ENCODE results near the gene FUZ.

The FUZ gene

GRCh38 chr19:49851456-49852259 is 38.6 kb upstream of the FUZ start:
- FAIRE-seq (no peak), DNase-seq (ENCODE audit: insufficient read length, low spot score) (no peak)

GRCh38 chr19:49850487-49851342 is 37.6 kb upstream of the FUZ start, which contains the start of gene PTOV1:
Gene PTOV1 (plus strand): TSS chr19:49851159.
- DNase-seq (ENCODE audit: insufficient read length, low spot score) (peak; percentile 93), FAIRE-seq (peak; percentile 55)

DNA sequence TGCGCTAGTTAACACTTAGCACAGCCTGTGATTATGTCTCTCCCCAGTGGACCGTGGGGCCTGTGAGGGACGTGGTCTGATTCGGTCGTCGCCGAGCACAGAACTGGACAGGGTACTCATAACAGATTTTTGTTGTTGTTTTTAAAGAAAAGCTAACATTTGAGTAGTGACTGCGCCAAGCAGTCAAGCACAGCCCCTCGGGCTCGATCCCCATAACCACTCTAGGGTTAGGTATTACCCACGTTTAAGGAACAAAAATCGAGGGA is 37.1 kb upstream of the FUZ start:
- FAIRE-seq: no peak
- no peak for DNase-seq (ENCODE audit: insufficient read length, low spot score)

GRCh38 chr19:49849433-49850220 is 36.5 kb upstream of the FUZ start:
- FAIRE-seq (no peak), DNase-seq (ENCODE audit: insufficient read length, low spot score) (no peak)

- DNase-seq (ENCODE audit: insufficient read length, low spot score): no peak
- FAIRE-seq: no peak
Measured at GRCh38 chr19:49848938-49849337, 35.8 kb upstream of the FUZ start.

GRCh38 chr19:49847731-49848696 is 34.9 kb upstream of the FUZ start:
- FAIRE-seq (no peak), DNase-seq (ENCODE audit: insufficient read length, low spot score) (peak; percentile 53)

GRCh38 chr19:49846408-49846807 is 33.3 kb upstream of the FUZ start:
- no peak for FAIRE-seq

GRCh38 chr19:49845414-49845813 is 32.3 kb upstream of the FUZ start:
- no peak for FAIRE-seq
- DNase-seq (ENCODE audit: insufficient read length, low spot score): no peak

More at GRCh38 chr19:49846408-49846807, 33.3 kb upstream of the FUZ start:
- DNase-seq (ENCODE audit: insufficient read length, low spot score): no peak

DNA sequence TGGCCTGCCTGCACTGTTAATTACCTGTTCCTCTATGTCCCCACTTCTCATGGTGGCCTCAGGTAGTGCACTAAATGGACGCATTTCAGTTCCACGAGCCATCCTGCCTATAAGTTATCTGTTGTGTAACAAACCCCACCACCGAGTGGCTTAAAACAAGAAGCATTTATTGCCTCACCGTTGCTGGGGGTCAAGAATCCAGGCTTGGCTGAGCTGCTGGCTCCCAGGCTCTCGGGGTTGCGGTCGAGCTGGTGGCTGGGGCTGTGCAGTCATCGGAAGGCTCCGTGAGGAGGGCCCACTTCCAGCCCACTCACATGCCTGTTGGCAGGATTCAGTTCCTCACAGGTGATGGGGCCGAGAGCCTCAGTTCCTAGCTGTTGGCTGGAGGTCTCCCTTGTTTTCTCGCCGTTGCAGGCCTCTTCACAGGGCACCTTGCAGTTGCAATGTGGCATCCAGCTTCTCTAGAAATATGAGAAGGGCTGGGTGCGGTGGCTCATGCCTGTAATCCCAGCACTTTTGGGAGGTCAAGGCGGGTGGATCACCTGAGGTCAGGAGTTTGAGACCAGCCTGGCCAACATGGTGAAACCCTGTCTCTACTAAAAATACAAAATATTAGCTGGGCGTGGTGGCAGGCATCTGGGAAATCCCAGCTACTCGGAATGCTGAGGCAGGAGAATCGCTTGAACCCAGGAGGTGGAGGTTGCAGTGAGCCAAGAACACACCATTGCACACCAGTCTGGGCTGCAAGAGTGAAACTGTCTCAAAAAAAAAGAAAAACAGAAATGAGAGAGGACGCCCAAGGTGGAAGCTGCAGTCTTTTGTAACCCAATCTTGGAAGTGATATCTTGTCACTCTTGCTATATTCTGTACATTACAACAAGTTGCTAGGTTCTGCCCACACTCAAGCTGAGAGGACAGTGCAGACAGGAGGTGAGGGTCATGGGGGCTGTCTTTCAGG is 31.3 kb upstream of the FUZ start:
- FAIRE-seq (no peak), DNase-seq (ENCODE audit: insufficient read length, low spot score) (no peak)

DNA sequence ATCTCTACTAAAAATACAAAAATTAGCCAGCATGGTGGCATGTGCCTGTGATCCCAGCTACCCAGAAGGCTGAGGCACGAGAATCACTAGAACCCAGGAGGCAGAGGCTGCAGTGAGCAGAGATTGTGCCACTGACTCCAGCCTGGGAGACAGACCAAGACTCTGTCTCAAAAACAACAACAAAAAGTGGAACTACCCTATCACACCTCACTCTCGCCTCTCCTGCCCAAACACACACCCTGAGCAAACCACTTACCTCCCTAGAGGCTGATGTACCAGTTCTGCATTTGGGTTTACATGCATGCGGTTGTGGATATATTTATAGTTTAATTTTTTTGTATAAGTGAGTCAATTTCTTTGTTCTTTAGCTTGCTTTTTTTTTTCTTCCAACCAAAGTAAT is 30.2 kb upstream of the FUZ start:
- no peak for DNase-seq (ENCODE audit: insufficient read length, low spot score)
- no peak for FAIRE-seq

GRCh38 chr19:49840736-49841249 is 27.7 kb upstream of the FUZ start:
- FAIRE-seq (no peak), DNase-seq (ENCODE audit: insufficient read length, low spot score) (no peak)

DNA sequence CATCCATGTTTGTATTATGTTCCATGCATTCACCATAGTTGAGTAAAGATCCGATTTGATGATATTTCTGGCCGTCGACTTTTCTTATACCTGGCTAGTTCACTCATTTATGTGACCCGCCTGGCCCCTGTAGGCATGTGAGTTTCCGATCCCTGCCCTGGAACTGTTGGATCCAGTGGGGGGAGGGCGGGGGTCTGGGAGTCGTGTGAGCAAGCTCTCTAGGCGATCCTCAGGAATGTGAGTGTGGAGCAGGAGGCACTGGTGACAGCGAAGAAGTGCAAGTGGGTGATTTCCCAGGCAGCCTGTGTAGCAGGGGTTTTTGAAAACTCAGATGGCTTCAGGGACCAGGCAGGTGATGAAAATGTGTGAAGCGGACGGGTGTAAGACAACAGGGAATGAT is 27.2 kb upstream of the FUZ start:
- FAIRE-seq (no peak), DNase-seq (ENCODE audit: insufficient read length, low spot score) (no peak)

GRCh38 chr19:49839713-49840112 is 26.6 kb upstream of the FUZ start:
- no peak for DNase-seq (ENCODE audit: insufficient read length, low spot score)
- no peak for FAIRE-seq

GRCh38 chr19:49838885-49839588 is 25.9 kb upstream of the FUZ start:
- DNase-seq (ENCODE audit: insufficient read length, low spot score) (no peak), FAIRE-seq (no peak)

DNA sequence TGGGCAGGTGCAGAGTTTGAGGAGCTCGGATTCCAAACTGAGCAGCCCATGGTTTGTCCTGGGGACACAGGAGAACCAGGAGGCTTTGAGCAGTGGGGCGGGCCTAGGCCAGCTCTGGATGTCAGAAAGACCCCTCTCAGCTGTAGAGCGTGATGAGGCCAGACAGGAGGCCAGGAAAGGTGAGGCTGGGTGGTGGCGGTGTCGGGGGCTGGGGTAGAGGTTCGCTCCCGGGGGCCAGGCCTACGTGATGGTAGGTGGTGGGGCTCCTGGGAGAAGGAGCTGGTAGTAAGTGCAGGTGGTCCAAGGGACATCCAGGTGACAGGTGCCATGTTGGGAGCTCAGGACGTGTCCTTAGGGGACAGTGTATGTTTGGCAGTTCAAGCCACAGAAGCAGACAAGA is 24.3 kb upstream of the FUZ start:
- FAIRE-seq (no peak), DNase-seq (ENCODE audit: insufficient read length, low spot score) (no peak)

DNA sequence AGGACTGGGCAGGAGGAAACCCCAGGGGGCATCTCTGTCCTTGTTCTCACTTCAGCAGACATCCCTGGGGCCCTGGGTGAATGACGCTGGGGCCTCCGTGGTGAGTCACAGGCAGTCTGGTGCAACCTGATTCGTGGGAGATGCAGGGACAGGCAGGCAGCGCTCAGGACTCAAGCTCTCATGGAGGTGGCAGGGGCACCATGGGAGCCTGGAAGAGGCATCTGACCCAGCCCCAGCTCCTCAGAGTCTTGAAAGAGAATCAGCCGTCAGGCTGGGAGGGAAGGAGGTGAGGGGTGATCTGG is 23.9 kb upstream of the FUZ start:
- DNase-seq (ENCODE audit: insufficient read length, low spot score): no peak

GRCh38 chr19:49836176-49837008 is 23.3 kb upstream of the FUZ start:
- no peak for DNase-seq (ENCODE audit: insufficient read length, low spot score)

More for the DNA sequence above, 23.9 kb upstream of the FUZ start:
- no peak for FAIRE-seq

More at GRCh38 chr19:49836176-49837008, 23.3 kb upstream of the FUZ start:
- FAIRE-seq: no peak

All from HTR-8/SVneo (cell line).